Stimulated activated CD4-positive, alpha-beta T cell treated with anti-CD3 and anti-CD28 coated beads, TNF-alpha, amount 100 ng/mL, for 1 hour (primary cell): ENCODE results near the gene TMEM179.

Experiments
- DNase-seq, 3 donors: peaks; one replicate each; pipeline ENCODE4 v3.0.0-alpha.2; 2020; ENCODE audit warnings: low read depth in 3 of 3, low spot score in 1 of 3

Gene TMEM179

DNA sequence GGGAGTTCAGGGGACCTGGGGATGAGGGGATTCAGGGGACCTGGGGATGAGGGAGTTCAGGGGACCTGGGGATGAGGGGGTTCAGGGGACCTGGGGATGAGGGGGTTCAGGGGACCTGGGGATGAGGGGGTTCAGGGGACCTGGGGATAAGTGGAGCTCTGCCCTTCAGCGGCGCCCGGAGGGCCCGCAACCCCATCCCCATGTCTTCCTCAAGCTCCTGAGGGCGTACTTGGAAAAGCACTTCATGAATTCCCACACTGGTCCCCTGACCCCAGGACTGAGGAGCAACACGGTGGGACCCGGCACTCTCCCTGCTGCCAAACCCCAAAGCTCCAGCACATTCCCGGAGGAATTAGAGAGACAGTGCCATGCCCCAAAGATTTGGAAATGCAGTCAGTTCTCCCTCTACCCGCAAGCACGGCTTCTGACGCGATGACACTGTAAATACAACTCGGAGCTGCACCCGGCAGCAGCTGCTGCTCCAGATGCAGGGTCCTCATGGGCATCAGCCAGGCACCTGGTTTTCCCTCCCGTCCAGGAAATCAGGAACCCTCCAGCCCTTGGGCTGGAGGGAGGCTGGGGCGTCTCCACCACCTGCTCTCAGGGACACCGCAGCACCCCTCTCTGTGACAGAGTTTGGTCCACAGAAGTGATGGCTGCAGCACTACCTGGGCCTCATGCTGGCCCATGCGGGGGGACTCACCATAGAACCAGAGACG lies 57.8 kb downstream of the TMEM179 start:
- DNase-seq: no peak

DNA sequence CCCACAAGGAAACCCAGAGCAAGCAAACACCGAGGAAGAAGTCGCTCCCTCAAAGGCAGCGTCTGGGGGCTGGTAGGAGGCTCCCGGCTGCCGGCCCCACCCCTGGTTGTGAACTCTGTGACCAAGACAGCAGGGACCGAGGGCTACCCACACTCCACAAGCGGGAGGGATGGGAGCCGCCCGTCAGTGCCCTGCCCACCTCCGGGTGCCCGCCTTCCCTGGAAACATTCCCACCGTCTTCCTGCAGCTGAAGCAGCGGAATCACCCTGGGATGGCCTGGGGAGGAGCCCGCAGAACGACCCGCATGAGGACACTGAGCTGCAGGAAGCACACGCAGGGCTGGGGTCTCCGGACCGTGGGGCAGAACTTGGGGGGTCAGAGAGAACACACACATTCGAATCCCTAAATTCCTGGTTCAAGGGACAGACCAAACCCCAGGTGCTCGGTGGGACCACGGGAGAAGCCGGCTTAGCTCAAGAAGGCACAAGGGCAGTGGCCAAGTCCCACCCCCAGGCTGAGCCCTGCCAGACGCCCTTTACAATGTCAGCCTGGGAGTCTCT lies 58.5 kb downstream of the TMEM179 start:
- no peak for DNase-seq

DNA sequence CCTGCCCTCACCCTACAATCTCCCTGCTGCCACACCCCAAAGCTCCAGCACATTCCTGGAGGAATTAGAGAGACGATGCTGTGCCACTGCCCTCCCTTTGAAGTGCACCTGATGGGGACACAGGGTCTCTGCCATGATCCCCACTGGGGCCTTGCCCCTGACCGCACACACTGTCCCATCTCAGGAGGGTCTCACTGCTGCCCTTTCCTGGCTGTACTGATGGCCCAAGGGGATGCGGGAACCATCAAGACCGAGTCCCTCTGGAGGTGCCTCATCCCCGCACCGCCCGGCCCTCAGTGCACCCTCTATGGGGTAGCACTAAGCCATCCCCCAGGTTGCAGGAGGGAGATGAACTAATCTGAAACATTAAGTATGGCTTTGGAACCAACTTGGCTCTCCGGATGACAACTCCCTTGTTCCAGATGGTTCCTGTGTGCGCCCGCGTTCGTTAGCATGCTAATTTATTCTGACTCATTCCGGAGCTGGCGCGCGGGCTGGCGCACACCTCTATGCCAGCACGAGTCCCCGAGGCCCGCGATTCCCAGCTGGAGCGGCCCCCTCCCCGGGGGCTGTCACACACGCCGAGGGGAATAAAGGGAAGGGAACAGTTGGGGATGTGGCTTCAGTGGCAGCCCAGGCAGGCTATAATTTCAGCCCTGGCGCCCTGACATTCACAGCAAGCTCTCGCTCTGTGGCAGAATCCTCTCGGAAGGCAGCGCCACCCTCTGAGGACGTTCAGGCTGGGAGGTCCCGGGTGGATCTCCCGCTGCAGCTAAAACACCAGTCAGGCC lies 59.2 kb downstream of the TMEM179 start:
- no peak for DNase-seq

DNA sequence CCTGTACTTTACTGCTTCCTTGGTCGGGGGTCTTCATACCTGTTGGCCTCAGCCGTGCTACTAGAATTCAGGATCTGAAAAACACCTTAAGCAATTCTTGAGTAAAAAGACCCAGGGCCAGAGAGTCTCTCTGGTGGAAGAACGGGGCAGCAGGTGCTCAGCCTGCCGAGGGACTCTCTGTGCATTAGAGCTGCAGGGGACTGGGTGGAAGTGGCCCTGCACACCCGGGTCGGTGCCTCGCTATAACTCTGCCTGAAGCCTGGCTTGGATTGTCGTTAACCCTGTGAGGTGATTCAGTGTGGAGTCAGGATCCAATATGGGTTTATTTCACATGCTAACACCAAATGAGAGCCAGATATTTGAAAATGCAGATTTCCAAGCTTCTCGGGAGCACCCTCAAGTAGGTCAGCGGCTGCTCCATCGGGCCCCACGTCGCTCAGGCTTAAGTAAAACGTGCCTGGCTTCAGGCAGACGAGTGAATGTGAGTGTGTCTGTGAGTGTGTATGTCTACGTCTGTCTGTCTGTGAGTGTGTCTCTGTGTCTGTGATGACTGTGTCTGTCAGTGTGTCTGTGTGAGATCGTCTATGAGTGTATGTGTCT lies 60.1 kb downstream of the TMEM179 start:
- DNase-seq: no peak

DNA sequence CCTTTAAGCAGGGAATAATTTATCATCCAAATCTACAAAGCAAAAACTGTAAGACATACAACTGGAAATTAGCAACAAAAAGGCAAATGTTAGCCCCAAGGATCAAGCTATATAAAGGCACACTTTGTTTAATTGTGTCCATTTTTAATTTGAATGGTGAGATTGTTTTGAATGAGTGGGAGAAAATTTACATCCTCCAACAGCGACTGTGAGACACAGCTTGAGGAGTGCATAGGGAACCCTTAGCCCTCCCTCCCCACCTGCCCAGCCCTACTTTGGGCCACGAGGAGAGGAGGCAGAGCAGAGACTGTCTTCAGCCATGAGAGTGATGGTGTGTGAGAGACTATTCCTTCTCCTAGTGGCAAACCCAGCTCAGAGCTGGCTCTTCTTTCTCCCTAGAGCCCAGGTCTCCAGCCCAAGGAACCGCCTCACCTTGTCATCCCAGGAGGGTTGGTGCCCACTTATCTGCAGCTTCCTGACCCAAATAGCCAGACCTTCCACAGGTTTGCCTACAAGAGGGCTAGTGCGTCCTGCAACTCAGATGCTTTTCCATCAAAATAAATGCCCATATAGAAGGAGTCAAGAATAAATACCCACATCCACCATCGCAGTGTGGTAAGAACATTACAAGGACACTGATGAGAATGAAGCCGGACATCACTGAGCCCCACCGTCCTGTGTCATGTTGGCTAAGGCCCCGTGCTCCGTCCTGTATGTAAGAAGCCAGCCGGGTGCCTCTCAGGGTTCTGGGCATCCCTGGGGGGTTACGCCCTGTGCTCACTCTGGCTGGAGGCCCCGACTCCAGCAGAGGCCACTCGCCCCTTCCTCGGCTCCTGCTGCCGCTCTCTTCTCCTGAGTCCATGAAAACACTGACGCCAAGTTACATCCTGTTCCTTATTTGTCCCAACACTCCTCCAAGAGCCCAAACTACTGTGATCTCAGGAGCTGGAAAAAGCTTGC lies 61.4 kb downstream of the TMEM179 start:
- DNase-seq: no peak

DNA sequence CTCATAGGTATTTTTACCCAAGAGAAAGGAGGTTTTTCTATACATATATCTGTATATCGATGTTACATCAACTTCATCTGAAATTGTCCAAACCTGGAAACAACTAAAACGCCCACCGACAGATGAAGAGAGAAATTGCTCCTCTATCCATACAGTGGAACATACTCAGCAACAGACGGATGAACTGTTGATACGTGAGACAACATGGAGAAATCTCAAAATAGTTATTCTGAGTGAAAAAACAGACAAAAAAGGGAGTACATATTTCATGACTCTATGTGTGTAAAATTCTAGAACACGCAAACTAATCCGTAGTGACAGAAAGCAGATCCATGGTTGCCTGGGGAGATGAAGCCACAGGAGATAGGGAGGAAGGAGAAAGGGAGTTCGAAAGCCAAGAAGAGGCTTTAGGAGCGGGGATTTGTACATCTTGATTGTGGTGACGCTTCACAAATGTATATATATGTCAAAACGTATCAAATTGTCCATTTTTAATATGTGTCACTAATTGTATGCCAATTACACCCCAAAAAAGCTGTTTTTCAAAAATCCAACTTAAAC lies 62.6 kb downstream of the TMEM179 start:
- DNase-seq: no peak
